CD14-positive monocyte (primary cell): Measurements from ENCODE around the gene MCRIP1. TPM values are rescaled to one million over a fixed set of nuclear protein-coding genes. Genes with fewer than 3 reads are reported as not detected.

ENCODE experiments used
- DNase-seq, 3 donors: peaks; one replicate each; pipeline ENCODE4 v3.0.0-alpha.2; 2011 to 2022
- H2AFZ ChIP-seq: 2 replicates; pipeline ENCODE4 v1.6.0; 2012; ENCODE audit warnings: mild to moderate bottlenecking, low read depth, low read length, inconsistent platforms; ENCODE audit not compliant: insufficient read depth, poor library complexity, severe bottlenecking
- H3K27ac ChIP-seq, 2 donors: 1 replicate in 1 of 2; 2 replicates in 1 of 2; pipeline ENCODE4 v1.5.1; 2012 to 2013; ENCODE audit warnings: low read length in 2 of 2, control low read depth in 1 of 2, inconsistent platforms in 1 of 2, low read depth in 1 of 2, mild to moderate bottlenecking in 1 of 2
- H3K27me3 ChIP-seq, 2 donors: one replicate each; pipeline versions ENCODE4 v1.6.0 to v1.6.1; 2011 to 2013; ENCODE audit warnings: low read length in 2 of 2; ENCODE audit not compliant: control insufficient read depth in 2 of 2, insufficient read depth in 2 of 2
- H3K36me3 ChIP-seq, 2 donors: replicated peaks in 1 of 2; 1 replicate in 1 of 2; 2 replicates in 1 of 2; pipeline versions ENCODE4 v1.5.1 to v1.6.1; 2012 to 2013; ENCODE audit warnings: low read length in 2 of 2, control low read depth in 1 of 2, inconsistent platforms in 1 of 2, mild to moderate bottlenecking in 1 of 2; ENCODE audit not compliant: insufficient read depth in 2 of 2, control insufficient read depth in 1 of 2
- H3K4me1 ChIP-seq, 2 donors: 1 replicate in 1 of 2; 2 replicates in 1 of 2; pipeline versions ENCODE4 v1.5.1 to v1.6.1; 2012 to 2013; ENCODE audit warnings: low read length in 2 of 2, control low read depth in 1 of 2, inconsistent platforms in 1 of 2, mild to moderate bottlenecking in 1 of 2, moderate library complexity in 1 of 2; ENCODE audit not compliant: insufficient read depth in 2 of 2, control insufficient read depth in 1 of 2
- H3K4me2 ChIP-seq: replicated peaks from 2 replicates; pipeline ENCODE3; 2012; ENCODE audit warnings: low read length, moderate library complexity, mild to moderate bottlenecking; ENCODE audit not compliant: poor library complexity, severe bottlenecking; ENCODE audit errors: extremely low read depth
- H3K4me3 ChIP-seq, 3 experiments: fragments of 200-600 bp in 1 of 3; sonication (generic) in 1 of 3; replicated peaks in 1 of 3; 1 replicate in 2 of 3; 2 replicates in 1 of 3; pipeline ENCODE4 v1.5.1; 2011 to 2013; ENCODE audit warnings: low read length in 3 of 3, mild to moderate bottlenecking in 3 of 3, control low read depth in 2 of 3, low read depth in 2 of 3, inconsistent platforms in 1 of 3, moderate library complexity in 1 of 3
- H3K79me2 ChIP-seq: 2 replicates; pipeline ENCODE4 v1.6.0; 2012; ENCODE audit warnings: mild to moderate bottlenecking, control low read depth, inconsistent platforms, low read length, moderate library complexity; ENCODE audit not compliant: insufficient read depth
- H3K9ac ChIP-seq: 2 replicates; pipeline ENCODE4 v1.6.0; 2017; ENCODE audit warnings: low read length, mild to moderate bottlenecking; ENCODE audit not compliant: insufficient read depth, poor library complexity, severe bottlenecking
- H3K9me3 ChIP-seq, 2 donors: replicated peaks in 1 of 2; 1 replicate in 1 of 2; 2 replicates in 1 of 2; pipeline versions ENCODE4 v1.5.1 to v1.6.1; 2012 to 2013; ENCODE audit warnings: low read length in 2 of 2, control low read depth in 1 of 2; ENCODE audit not compliant: control insufficient read depth in 1 of 2, insufficient read depth in 1 of 2
- H4K20me1 ChIP-seq: 2 replicates; pipeline ENCODE4 v1.6.0; 2012; ENCODE audit warnings: mild to moderate bottlenecking, low read length, control low read depth, moderate library complexity; ENCODE audit not compliant: insufficient read depth
- H3K27ac Mint-ChIP-seq, 7 donors: one replicate each; pipeline ENCODE4 v1.8.0; 2020; ENCODE audit warnings: mild to moderate bottlenecking in 7 of 7, mixed read lengths in 7 of 7, moderate library complexity in 6 of 7, inconsistent platforms in 2 of 7
- H3K27me3 Mint-ChIP-seq, 3 donors: one replicate each; pipeline ENCODE4 v1.8.0; 2021 to 2022; ENCODE audit warnings: low read depth in 3 of 3, mild to moderate bottlenecking in 3 of 3, mixed read lengths in 3 of 3, moderate library complexity in 3 of 3, inconsistent platforms in 1 of 3
- H3K36me3 Mint-ChIP-seq, 2 donors: one replicate each; pipeline ENCODE4 v1.8.0; 2020; ENCODE audit warnings: mixed read lengths in 2 of 2, inconsistent platforms in 1 of 2, mild to moderate bottlenecking in 1 of 2
- H3K4me1 Mint-ChIP-seq: one replicate; pipeline ENCODE4 v1.8.0; 2020; ENCODE audit warnings: mild to moderate bottlenecking, mixed read lengths
- H3K4me3 Mint-ChIP-seq, 2 donors: one replicate each; pipeline ENCODE4 v1.8.0; 2020; ENCODE audit warnings: mild to moderate bottlenecking in 2 of 2, mixed read lengths in 2 of 2, moderate library complexity in 1 of 2
- H3K9me3 Mint-ChIP-seq, 7 donors: one replicate each; pipeline ENCODE4 v1.8.0; 2020 to 2022; ENCODE audit warnings: mixed read lengths in 7 of 7, mild to moderate bottlenecking in 6 of 7, moderate library complexity in 6 of 7, inconsistent platforms in 2 of 7
- CTCF ChIP-seq: fragments of 200-600 bp; IDR thresholded peaks from one replicate; pipeline ENCODE4 v1.8.0; 2022; ENCODE audit warnings: antibody characterized with exemption, mild to moderate bottlenecking
- WGBS: methylation state at CpG from one replicate; pipeline ENCODE4 v1.1.5; 2013; ENCODE audit warnings: missing lambda C conversion rate; ENCODE audit not compliant: insufficient coverage; 5-methylcytosine and 5-hydroxymethylcytosine counted together
- intact Hi-C, 2 donors: fragments of 100-400 bp; cut with micrococcal nuclease; formaldehyde crosslinking; loops; one replicate each; pipeline versions ENCODE4 v1.15.0 to v1.15.1; 2023
- polyA plus RNA-seq, 3 donors: library from polyadenylated mRNA; depleted of rRNA in 1 of 3; unstranded in 2 of 3; stranded (reverse) in 1 of 3; fragments of 300-500 nt in 2 of 3; fragments of >200 nt in 1 of 3; fragmentation: Illumina TruSeq in 2 of 3; gene quantifications; 1 replicate in 2 of 3; 2 replicates in 1 of 3; pipeline ENCODE4 v1.2.3, GENCODE V29; 2012 to 2021

Gene MCRIP1
- polyA plus RNA-seq, 3 donors: 48.4 to 63.0 (median 48.5) TPM

- H4K20me1 ChIP-seq: peaks cover 14% of the 10 kb centered on the region
- H3K9ac ChIP-seq: no peak overlapping the region
- peaks cover 11 to 14% of the 10 kb centered on the region in 2 donors for H3K36me3 ChIP-seq
- intact Hi-C loops: no loop called here
- peaks cover 4 to 11% of the 10 kb centered on the region in 2 donors for H3K4me1 ChIP-seq
- Mint-ChIP-seq H3K36me3 (peaks cover 17 to 19% of the 10 kb centered on the region in 2 donors), H3K4me3 (no peak overlapping the region), H3K4me1 (peaks cover 8% of the 10 kb centered on the region), H3K27me3 (no peaks in the 10 kb centered on the region), H3K27ac (peak overlapping the region in 4 of 7 donors; percentile 23 to 59 (median 36)), H3K9me3 (no peaks in the 10 kb centered on the region)
- 89% methylated on average over 8 of the region's 11 CpGs for WGBS
- no peak overlapping the region for H3K27ac ChIP-seq
- DNase-seq: no peak
- no peak for TF ChIP-seq CTCF
- H3K4me3 ChIP-seq: no peak overlapping the region
- no peaks in the 10 kb centered on the region for H3K9me3 ChIP-seq
- no peaks in the 10 kb centered on the region for H3K27me3 ChIP-seq
- no peak overlapping the region for H2AFZ ChIP-seq
- H3K79me2 ChIP-seq: peaks cover 32% of the 10 kb centered on the region
- no peak overlapping the region for H3K4me2 ChIP-seq
These were observed 7.1 kb downstream of the MCRIP1 start for GRCh38 chr17:81825841-81826466.

- Mint-ChIP-seq H3K4me3 (no peak overlapping the region), H3K9me3 (no peaks in the 10 kb centered on the region), H3K4me1 (peaks cover 4% of the 10 kb centered on the region), H3K36me3 (peaks cover 15 to 19% of the 10 kb centered on the region in 2 donors), H3K27me3 (peaks cover 0 to 3% (median 0%) of the 10 kb centered on the region in 3 donors), H3K27ac (peak overlapping the region in 2 of 7 donors; percentile 9 to 75)
- intact Hi-C loops: loop anchor here in 1 of 2 donors (5.0 kb wide), 1 partner anchor 33 kb away; no protein-coding TSS in a partner anchor
- peaks cover 20% of the 10 kb centered on the region for H3K79me2 ChIP-seq
- peaks cover 14% of the 10 kb centered on the region for H4K20me1 ChIP-seq
- H3K4me2 ChIP-seq: no peak overlapping the region
- H3K27ac ChIP-seq: no peak overlapping the region
- H3K4me1 ChIP-seq: peaks cover 4 to 10% of the 10 kb centered on the region in 2 donors
- H2AFZ ChIP-seq: no peak overlapping the region
- H3K9ac ChIP-seq: no peak overlapping the region
- DNase-seq: no peak
- no peaks in the 10 kb centered on the region for H3K9me3 ChIP-seq
- 87% methylated on average over 11 of the region's 11 CpGs for WGBS
- H3K27me3 ChIP-seq: no peaks in the 10 kb centered on the region
- H3K36me3 ChIP-seq: peaks cover 11 to 14% of the 10 kb centered on the region in 2 donors
- H3K4me3 ChIP-seq: no peak overlapping the region
- TF ChIP-seq CTCF: no peak
These were observed 8.5 kb downstream of the MCRIP1 start for GRCh38 chr17:81824595-81824994.
